ENCODE data around the gene PELO. TPM values are rescaled to one million over a fixed set of nuclear protein-coding genes. Genes with fewer than 3 reads are reported as not detected.

Gene PELO
- total and polyA plus RNA-seq, 2 donors (not counting 3 experiments of a cell fraction or from before 2014, with no cell fraction given) = 8.6 to 13.2 TPM

- intact Hi-C loops (cut with micrococcal nuclease) = no loop called here
- ChIA-PET CTCF (no interaction called here), POLR2A (no interaction called here)
- no peak for DNase-seq (ENCODE audit: low read depth, low spot score)
- no peaks in the 10 kb centered on the region for H3K79me2 ChIP-seq (ENCODE audit: control insufficient read depth, insufficient read depth, low read length)
- H3K27me3 ChIP-seq (ENCODE audit: control insufficient read depth in 2 of 2, insufficient read depth in 2 of 2, low read length in 2 of 2) = no peaks in the 10 kb centered on the region
- TF ChIP-seq CTCF (IDR thresholded peaks at IDR 0.05; ENCODE audit: extremely low read depth in 1 of 2, insufficient read depth in 1 of 2, low read depth in 1 of 2, low read length in 2 of 2) (no peak), EZH2 (IDR thresholded peaks at IDR 0.05; ENCODE audit: borderline replicate concordance, low read depth, low read length, severe bottlenecking) (no peak), JUN (IDR thresholded peaks at IDR 0.05; ENCODE audit: borderline replicate concordance, insufficient read depth, insufficient read length, low read depth) (no peak), POLR2AphosphoS5 (IDR thresholded peaks at IDR 0.05; ENCODE audit: insufficient read depth, low read depth, low read length) (no peak), POLR2A (IDR thresholded peaks at IDR 0.05; ENCODE audit: low read depth, low read length) (no peak), FOS (IDR thresholded peaks at IDR 0.05; ENCODE audit: borderline replicate concordance, insufficient read depth, low read length) (no peak), MAX (IDR thresholded peaks at IDR 0.05; ENCODE audit: insufficient read depth, insufficient read length) (no peak), MYC (IDR thresholded peaks at IDR 0.05; ENCODE audit: low read depth, low read length) (no peak), GATA2 (IDR thresholded peaks at IDR 0.05; ENCODE audit: insufficient read depth, insufficient read length, low read depth, low read length) (no peak)
- no peak overlapping the region for H3K4me3 ChIP-seq (replicated peaks in 1 of 3; ENCODE audit: insufficient read depth in 1 of 3, low read depth in 1 of 3, low read length in 3 of 3)
- no peaks in the 10 kb centered on the region for H3K9me1 ChIP-seq (replicated peaks; ENCODE audit: control insufficient read depth, extremely low read depth, insufficient read depth, low read length)
- peaks cover 10% of the 10 kb centered on the region for H3K4me1 ChIP-seq (ENCODE audit: control insufficient read depth, extremely low read depth, insufficient read depth, low read length)
- no peak overlapping the region for H3K9ac ChIP-seq (replicated peaks; ENCODE audit: extremely low read depth, insufficient read depth, low read length)
- no peak overlapping the region for H3K4me2 ChIP-seq (ENCODE audit: insufficient read depth, low read length)
- dilution Hi-C loops (cut with MboI; ENCODE audit: extremely low pct_ligation_motif_present, low sequenced_read_pairs) = no loop called here
- no peak overlapping the region for H2AFZ ChIP-seq (ENCODE audit: low read depth, low read length)
- no TSS peak for BruUV-seq (replicated peaks)
- FAIRE-seq = no peak
- H3K36me3 ChIP-seq (ENCODE audit: control insufficient read depth in 2 of 2, extremely low read depth in 1 of 2, insufficient read depth in 2 of 2, low read length in 2 of 2) = no peaks in the 10 kb centered on the region
- no peaks in the 10 kb centered on the region for H3K9me3 ChIP-seq (replicated peaks; ENCODE audit: control insufficient read depth, insufficient read depth, low read length)
- H3K27ac ChIP-seq (ENCODE audit: insufficient read depth, low read depth, low read length) = no peak overlapping the region
- no peaks in the 10 kb centered on the region for H4K20me1 ChIP-seq (replicated peaks; ENCODE audit: control insufficient read depth, extremely low read depth, insufficient read depth, low read length)
These were observed 39.1 kb upstream of the PELO start for GRCh38 chr5:52748590-52748989.

Data from endothelial cell of umbilical vein (primary cell).